Gastrocnemius medialis (tissue), 4 donors: ENCODE measurements around the gene MAST4. TPM values are rescaled to one million over a fixed set of nuclear protein-coding genes. Genes with fewer than 3 reads are reported as not detected.

Source experiments
- ATAC-seq, 2 donors: fragments of 150-250 bp; one replicate each; pipeline ENCODE4 v1.9.1; 2016
- DNase-seq, 2 donors: peaks; one replicate each; pipeline ENCODE4 v3.0.0-alpha.2; 2019
- H3K27ac ChIP-seq, 4 donors: fragments of 200-600 bp; sonication (generic); 1 replicate in 1 of 4; 2 replicates in 3 of 4; pipeline ENCODE4 v1.5.1; 2016 to 2018; ENCODE audit warnings: mild to moderate bottlenecking in 2 of 4, moderate library complexity in 1 of 4
- H3K27me3 ChIP-seq, 3 donors: fragments of 200-600 bp; sonication (generic) in 2 of 3; 1 replicate in 1 of 3; 2 replicates in 2 of 3; pipeline versions ENCODE4 v1.5.1 to v1.6.0; 2016 to 2019; ENCODE audit warnings: mild to moderate bottlenecking in 1 of 3, moderate library complexity in 1 of 3
- H3K36me3 ChIP-seq, 2 donors: fragments of 200-600 bp; sonication (generic) in 1 of 2; one replicate each; pipeline ENCODE4 v1.5.1; 2017 to 2018
- H3K4me1 ChIP-seq, 2 donors: fragments of 200-600 bp; sonication (generic) in 1 of 2; one replicate each; pipeline ENCODE4 v1.5.1; 2016 to 2017; ENCODE audit warnings: mild to moderate bottlenecking in 2 of 2
- H3K4me3 ChIP-seq, 4 donors: fragments of 200-600 bp; sonication (generic) in 3 of 4; 1 replicate in 1 of 4; 2 replicates in 3 of 4; pipeline ENCODE4 v1.5.1; 2016 to 2019; ENCODE audit warnings: mild to moderate bottlenecking in 2 of 4
- H3K9me3 ChIP-seq, 3 donors: fragments of 200-600 bp; sonication (generic) in 2 of 3; 1 replicate in 1 of 3; 2 replicates in 2 of 3; pipeline ENCODE4 v1.5.1; 2016 to 2019
- CTCF ChIP-seq, 5 experiments: fragments of 450-650 bp in 3 of 5; fragments of 200-600 bp in 2 of 5; sonication (generic) in 2 of 5; IDR thresholded peaks in 4 of 5; conservative IDR thresholded peaks in 1 of 5; 1 replicate in 4 of 5; 2 replicates in 1 of 5; pipeline ENCODE4 v1.5.1; 2016 to 2019; ENCODE audit warnings: antibody characterized with exemption in 5 of 5, mild to moderate bottlenecking in 3 of 5, moderate library complexity in 3 of 5
- POLR2A ChIP-seq, 2 donors: fragments of 450-650 bp; IDR thresholded peaks; one replicate each; pipeline ENCODE4 v1.6.1; 2017; ENCODE audit warnings: antibody characterized with exemption in 2 of 2, mild to moderate bottlenecking in 2 of 2, moderate library complexity in 2 of 2
- in situ Hi-C, 4 donors: fragments of 200-750 bp; cut with MboI; loops; one replicate each; pipeline versions ENCODE4 v1.15.0 to v1.8.0; 2017; ENCODE audit warnings: low sequenced_read_pairs in 4 of 4
- intact Hi-C: fragments of 100-400 bp; cut with DNase I; formaldehyde crosslinking; loops from one replicate; pipeline ENCODE4 v1.15.1; 2023; ENCODE audit warnings: low total_unique reads
- total RNA-seq, 4 donors: library from RNA; depleted of rRNA; stranded (reverse); fragments of >200 nt; gene quantifications; one replicate each; pipeline versions ENCODE4 v1.1.0 to v1.2.3, GENCODE V29; 2016

MAST4 gene
- total RNA-seq, 4 donors from 2014 or later = 24.1 to 42.0 (median 38.5) TPM

- Histone ChIP-seq H3K9me3 (no peaks in the 10 kb centered on the region), H3K4me1 (no peaks in the 10 kb centered on the region), H3K27ac (no peak overlapping the region), H3K36me3 (no peaks in the 10 kb centered on the region), H3K4me3 (no peak overlapping the region), H3K27me3 (no peaks in the 10 kb centered on the region)
- no peak for TF ChIP-seq POLR2A (IDR thresholded peaks at IDR 0.05)
- intact Hi-C loops = no loop called here
- in situ Hi-C loops = no loop called here
- no peak for ATAC-seq
- DNase-seq = no peak
Measured at GRCh38 chr5:66808663-66809062, 212.5 kb downstream of the MAST4 start.

GRCh38 chr5:66810151-66810550 lies 214.0 kb downstream of the MAST4 start:
- TF ChIP-seq CTCF (IDR thresholded peaks at IDR 0.05 in 4 of 5, conservative IDR thresholded peaks at IDR 0.05 in 1 of 5) (no peak), POLR2A (IDR thresholded peaks at IDR 0.05) (no peak)
- no peaks in the 10 kb centered on the region for H3K27me3 ChIP-seq
- in situ Hi-C loops (loop anchor here (10.0 kb wide), 2 partner anchors 335 to 395 kb away; no protein-coding TSS in a partner anchor), intact Hi-C loops (loop anchor here (5.0 kb wide), 1 partner anchor 342 kb away; no protein-coding TSS in a partner anchor)
- H3K9me3 ChIP-seq = no peaks in the 10 kb centered on the region
- no peaks in the 10 kb centered on the region for H3K4me1 ChIP-seq
- no peak overlapping the region for H3K27ac ChIP-seq
- ATAC-seq (no peak), DNase-seq (no peak)
- H3K4me3 ChIP-seq = no peak overlapping the region
- H3K36me3 ChIP-seq = no peaks in the 10 kb centered on the region

DNA sequence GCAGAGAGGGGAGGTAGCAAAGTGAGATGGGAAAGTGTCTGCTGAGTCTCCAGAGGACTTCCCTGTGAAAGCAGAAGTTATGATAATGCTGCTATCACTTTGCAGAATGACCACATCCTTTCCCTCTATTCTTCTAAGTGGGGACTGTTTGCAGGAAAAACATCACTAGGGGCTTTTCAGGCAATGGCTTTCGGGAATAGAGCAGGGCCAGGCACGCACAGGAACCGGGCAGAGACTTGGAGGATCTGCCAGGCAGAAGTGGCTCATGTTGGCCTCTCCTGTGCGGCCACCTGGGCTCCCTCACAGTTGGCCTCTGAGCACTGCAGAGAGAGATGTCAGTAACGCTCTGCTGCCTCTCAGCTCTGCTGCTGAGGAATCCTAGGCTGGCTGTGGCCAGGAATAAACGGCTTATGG lies 214.7 kb downstream of the MAST4 start:
- Histone ChIP-seq H3K4me3 (no peak overlapping the region), H3K9me3 (no peaks in the 10 kb centered on the region), H3K36me3 (no peaks in the 10 kb centered on the region), H3K4me1 (no peaks in the 10 kb centered on the region), H3K27me3 (no peaks in the 10 kb centered on the region), H3K27ac (no peak overlapping the region)
- in situ Hi-C loops (loop anchor here (10.0 kb wide), 2 partner anchors 334 to 394 kb away; no protein-coding TSS in a partner anchor), intact Hi-C loops (loop anchor here (5.0 kb wide), 1 partner anchor 341 kb away; no protein-coding TSS in a partner anchor)
- DNase-seq = no peak
- TF ChIP-seq CTCF (IDR thresholded peaks at IDR 0.05 in 4 of 5, conservative IDR thresholded peaks at IDR 0.05 in 1 of 5) = no peak
- no peak for TF ChIP-seq POLR2A (IDR thresholded peaks at IDR 0.05)
- no peak for ATAC-seq

DNA sequence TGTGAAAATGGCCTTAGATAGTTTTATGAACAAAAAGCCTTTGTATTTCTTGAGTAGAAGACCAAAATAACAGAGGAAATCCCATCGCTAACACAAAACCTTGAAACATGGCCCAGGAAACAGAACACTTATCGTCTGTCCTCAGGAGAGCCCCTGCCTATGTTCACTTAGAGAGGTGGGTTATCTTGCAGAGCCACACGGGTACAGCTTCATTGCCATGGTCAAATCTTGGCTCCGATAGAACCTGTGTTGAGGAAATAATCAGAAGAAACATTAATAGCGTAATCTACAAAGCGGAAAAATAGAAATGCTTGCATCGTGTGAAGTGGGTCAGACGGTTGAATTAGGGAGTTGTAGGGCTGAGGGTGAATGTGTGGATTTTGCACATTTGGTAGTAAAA lies 216.1 kb downstream of the MAST4 start:
- Histone ChIP-seq H3K27me3 (no peaks in the 10 kb centered on the region), H3K4me3 (no peak overlapping the region), H3K9me3 (no peaks in the 10 kb centered on the region), H3K4me1 (no peaks in the 10 kb centered on the region), H3K36me3 (no peaks in the 10 kb centered on the region), H3K27ac (no peak overlapping the region)
- intact Hi-C loops = loop anchor here (5.0 kb wide), 1 partner anchor 340 kb away; no protein-coding TSS in a partner anchor
- ATAC-seq (no peak), DNase-seq (no peak)
- in situ Hi-C loops = loop anchor here (10.0 kb wide), 2 partner anchors 333 to 393 kb away; no protein-coding TSS in a partner anchor
- TF ChIP-seq POLR2A (IDR thresholded peaks at IDR 0.05) = no peak

DNA sequence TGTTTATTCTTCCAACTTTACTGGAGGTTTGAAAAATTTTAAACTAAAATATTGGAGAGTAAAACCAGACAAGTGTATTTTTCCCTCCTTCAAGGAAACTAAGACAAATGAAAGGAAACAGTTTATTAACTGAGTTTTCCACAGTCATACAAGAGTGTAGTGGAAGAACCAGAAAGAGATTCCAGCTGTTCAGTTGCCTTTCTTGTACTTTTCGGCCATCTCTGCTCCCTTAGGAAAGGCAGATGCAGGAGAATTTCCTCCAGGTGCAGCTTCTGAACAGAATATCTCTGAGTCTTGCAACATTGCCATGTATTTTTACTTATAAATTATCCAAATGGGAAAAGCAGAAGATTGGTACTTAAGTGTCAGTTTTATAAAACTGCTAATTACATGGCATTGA lies 217.1 kb downstream of the MAST4 start:
- Histone ChIP-seq H3K4me1 (no peaks in the 10 kb centered on the region), H3K27me3 (no peaks in the 10 kb centered on the region), H3K27ac (no peak overlapping the region), H3K9me3 (no peaks in the 10 kb centered on the region), H3K4me3 (no peak overlapping the region), H3K36me3 (no peaks in the 10 kb centered on the region)
- TF ChIP-seq CTCF (IDR thresholded peaks at IDR 0.05 in 4 of 5, conservative IDR thresholded peaks at IDR 0.05 in 1 of 5) (no peak), POLR2A (IDR thresholded peaks at IDR 0.05) (no peak)
- intact Hi-C loops = loop anchor here (5.0 kb wide), 1 partner anchor 339 kb away; no protein-coding TSS in a partner anchor
- no peak for DNase-seq
- no peak for ATAC-seq
- in situ Hi-C loops = loop anchor here (10.0 kb wide), 2 partner anchors 331 to 391 kb away; no protein-coding TSS in a partner anchor
